Stomach (tissue), 9 donors: ENCODE measurements around the gene TAS2R10. TPM values are rescaled to one million over a fixed set of nuclear protein-coding genes. Genes with fewer than 3 reads are reported as not detected.

Experiments used
- DNase-seq, 2 donors: peaks; one replicate each; pipeline versions ENCODE4 v3.0.0 to v3.0.0-alpha.2; 2013 to 2019
- H3K27ac ChIP-seq, 5 donors: fragments of 200-600 bp in 4 of 5; sonication (generic) in 4 of 5; one replicate each; pipeline ENCODE4 v1.5.1; 2013 to 2019; ENCODE audit warnings: mild to moderate bottlenecking in 1 of 5, moderate library complexity in 1 of 5
- H3K27me3 ChIP-seq, 3 donors: fragments of 200-600 bp; sonication (generic); one replicate each; pipeline ENCODE4 v1.5.1; 2017 to 2019; ENCODE audit warnings: mixed run types in 1 of 3
- H3K36me3 ChIP-seq, 4 donors: fragments of 200-600 bp; sonication (generic); 1 replicate in 3 of 4; 2 replicates in 1 of 4; pipeline ENCODE4 v1.5.1; 2016 to 2019
- H3K4me1 ChIP-seq, 4 donors: fragments of 200-600 bp; sonication (generic); one replicate each; pipeline ENCODE4 v1.5.1; 2016 to 2019
- H3K4me3 ChIP-seq, 4 donors: fragments of 200-600 bp; sonication (generic) in 3 of 4; one replicate each; pipeline ENCODE4 v1.5.1; 2016 to 2019; ENCODE audit warnings: mild to moderate bottlenecking in 1 of 4
- H3K9me3 ChIP-seq, 4 donors: fragments of 200-600 bp; sonication (generic); one replicate each; pipeline ENCODE4 v1.5.1; 2016 to 2019
- CTCF ChIP-seq, 7 experiments: fragments of 450-650 bp in 4 of 7; fragments of 200-600 bp in 3 of 7; sonication (generic) in 3 of 7; IDR thresholded peaks; one replicate each; pipeline ENCODE4 v1.5.1; 2016 to 2019; ENCODE audit warnings: antibody characterized with exemption in 7 of 7, control low read depth in 2 of 7, mild to moderate bottlenecking in 1 of 7
- EP300 ChIP-seq: sonication (generic); formaldehyde crosslinking; IDR thresholded peaks from one replicate; pipeline ENCODE4 v1.6.1; 2017; ENCODE audit warnings: antibody characterized with exemption
- POLR2A ChIP-seq, 4 donors: fragments of 450-650 bp; IDR thresholded peaks; one replicate each; pipeline ENCODE4 v1.6.1; 2016; ENCODE audit warnings: antibody characterized with exemption in 4 of 4, control low read depth in 2 of 4, mild to moderate bottlenecking in 1 of 4, moderate library complexity in 1 of 4
- POLR2AphosphoS5 ChIP-seq, 3 donors: sonication (generic); formaldehyde crosslinking; IDR thresholded peaks; one replicate each; pipeline ENCODE4 v1.6.1; 2016; ENCODE audit warnings: antibody characterized with exemption in 3 of 3
- WGBS, 5 donors: extraction: QIAGEN DNeasy Blood & Tissue Kit in 3 of 5; methylation state at CpG; one replicate each; pipeline versions ENCODE4 v1.1.5 to v1.1.7; 2013 to 2018; 5-methylcytosine and 5-hydroxymethylcytosine counted together
- intact Hi-C: fragments of 100-400 bp; cut with DNase I; formaldehyde crosslinking; loops from one replicate; pipeline ENCODE4 v1.15.1; 2023; ENCODE audit warnings: low total_unique reads
- polyA plus RNA-seq, 3 donors: library from polyadenylated mRNA; stranded (reverse); fragments of 200-250 nt; gene quantifications; one replicate each; pipeline ENCODE4 v1.2.3, GENCODE V29; 2013
- small RNA-seq, 4 donors: library from RNA; depleted of rRNA; stranded (forward); fragments of <200 nt; gene quantifications; one replicate each; pipeline ENCODE3, GENCODE V24; 2016
- total RNA-seq, 5 donors: library from RNA; depleted of rRNA; stranded (reverse); fragments of >200 nt; gene quantifications; one replicate each; pipeline versions ENCODE4 v1.1.0 to v1.2.3, GENCODE V29; 2014 to 2016
- donor health status: healthy with polysubstance abuse.
- donor health status: Bipolar disorder and iron deficiency.
- donor health status: healthy.

The TAS2R10 gene
- total and polyA plus RNA-seq, 8 donors, result 1.0 to 3.5 TPM; not detected in 6

- Histone ChIP-seq H3K4me1 (no peaks in the 10 kb centered on the region), H3K9me3 (no peaks in the 10 kb centered on the region), H3K27me3 (no peaks in the 10 kb centered on the region), H3K36me3 (no peaks in the 10 kb centered on the region), H3K27ac (no peak overlapping the region), H3K4me3 (no peak overlapping the region)
- intact Hi-C loops, result no loop called here
- TF ChIP-seq CTCF (IDR thresholded peaks at IDR 0.05) (no peak), POLR2A (IDR thresholded peaks at IDR 0.05) (no peak), EP300 (no peak), POLR2AphosphoS5 (IDR thresholded peaks at IDR 0.05) (no peak)
- WGBS, 5 donors, result 71 to 83% (median 73%) methylated on average over 5 of the region's 5 CpGs
- no peak for DNase-seq
Observed at GRCh38 chr12:10783252-10783651, 42.9 kb downstream of the TAS2R10 start.

GRCh38 chr12:10779103-10779502 lies 47.1 kb downstream of the TAS2R10 start:
- H3K27me3 ChIP-seq, result peaks cover 0 to 4% (median 0%) of the 10 kb centered on the region in 3 donors
- no peaks in the 10 kb centered on the region for H3K4me1 ChIP-seq
- DNase-seq, result no peak
- no peaks in the 10 kb centered on the region for H3K36me3 ChIP-seq
- H3K9me3 ChIP-seq, result no peaks in the 10 kb centered on the region
- TF ChIP-seq POLR2A (IDR thresholded peaks at IDR 0.05) (no peak), EP300 (no peak)
- H3K27ac ChIP-seq, result no peak overlapping the region
- WGBS, 5 donors, result 78 to 89% (median 82%) methylated on average over 2 of the region's 2 CpGs
- H3K4me3 ChIP-seq, result no peak overlapping the region
- intact Hi-C loops, result no loop called here

Small RNAs within 50 kb of the gene (small RNA-seq; reads per million reads assigned to genes)
- 0 to 0.15 (median 0) reads per million in 4 donors for gene PRR4

Other genes starting within 250 kb of the TAS2R10 start
- 10 to 100 TPM in 2 of 5 donors, 1 to 10 TPM in 2, under 1 TPM in 1; 0.58 to 33.2 (median 7.2) TPM for gene MAGOHB, start 212.7 kb downstream of the TAS2R10 start, total RNA-seq
- 10 to 100 TPM; 24.0 to 26.7 (median 25.1) TPM for gene MAGOHB, start 212.7 kb downstream of the TAS2R10 start, polyA plus RNA-seq
- 10 to 100 TPM in 3 of 5 donors, 1 to 10 TPM in 2; 2.3 to 23.7 (median 12.0) TPM for gene STYK1, start 152.3 kb downstream of the TAS2R10 start, total RNA-seq
- gene STYK1, start 152.3 kb downstream of the TAS2R10 start, polyA plus RNA-seq, result 1 to 10 TPM; 2.5 to 4.4 (median 4.3) TPM
- gene YBX3, start 103.0 kb downstream of the TAS2R10 start, total RNA-seq, result 100 to 1,000 TPM; 159 to 585 (median 324) TPM
- gene YBX3, start 103.0 kb downstream of the TAS2R10 start, polyA plus RNA-seq, result 100 to 1,000 TPM; 158 to 302 (median 214) TPM
- not detected for gene TAS2R7, start 23.7 kb downstream of the TAS2R10 start, total RNA-seq
- gene TAS2R7, start 23.7 kb downstream of the TAS2R10 start, polyA plus RNA-seq, result not detected
- not detected for gene TAS2R8, start 19.1 kb downstream of the TAS2R10 start, total RNA-seq
- gene TAS2R8, start 19.1 kb downstream of the TAS2R10 start, polyA plus RNA-seq, result not detected
- gene TAS2R9, start 16.2 kb downstream of the TAS2R10 start, total RNA-seq, result under 1 TPM in 1 of 5 donors, not detected in 4; 0.73 TPM
- gene TAS2R9, start 16.2 kb downstream of the TAS2R10 start, polyA plus RNA-seq, result not detected
- gene PRR4, start 23.1 kb upstream of the TAS2R10 start, total RNA-seq, result 100 to 1,000 TPM in 1 of 5 donors, 1 to 10 TPM in 1, under 1 TPM in 1, not detected in 2; 0.87 to 334 (median 3.5) TPM
- gene PRR4, start 23.1 kb upstream of the TAS2R10 start, polyA plus RNA-seq, result 1 to 10 TPM; 2.1 to 6.5 (median 2.6) TPM
- 10 to 100 TPM; 10.4 to 77.6 (median 24.1) TPM for gene PRH1, start 57.9 kb upstream of the TAS2R10 start, total RNA-seq
- gene PRH1, start 57.9 kb upstream of the TAS2R10 start, polyA plus RNA-seq, result 1 to 10 TPM; 1.5 to 2.6 (median 2.1) TPM
- gene TAS2R13, start 83.2 kb upstream of the TAS2R10 start, total RNA-seq, result 10 to 100 TPM in 1 of 5 donors, 1 to 10 TPM in 3, under 1 TPM in 1; 0.58 to 13.0 (median 3.0) TPM
- not detected for gene TAS2R13, start 83.2 kb upstream of the TAS2R10 start, polyA plus RNA-seq
- gene PRH2, start 102.9 kb upstream of the TAS2R10 start, total RNA-seq, result not detected
- gene PRH2, start 102.9 kb upstream of the TAS2R10 start, polyA plus RNA-seq, result under 1 TPM in 1 of 3 donors, not detected in 2; 0.45 TPM
- 10 to 100 TPM in 1 of 5 donors, 1 to 10 TPM in 2, not detected in 2; 1.7 to 17.3 (median 1.8) TPM for gene TAS2R14, start 112.9 kb upstream of the TAS2R10 start, total RNA-seq
- 1 to 10 TPM in 1 of 3 donors, under 1 TPM in 2; 0.19 to 2.1 (median 0.31) TPM for gene TAS2R14, start 112.9 kb upstream of the TAS2R10 start, polyA plus RNA-seq
- gene TAS2R50, start 160.6 kb upstream of the TAS2R10 start, total RNA-seq, result 1 to 10 TPM in 2 of 5 donors, not detected in 3; 2.9 to 7.7 TPM
- not detected for gene TAS2R50, start 160.6 kb upstream of the TAS2R10 start, polyA plus RNA-seq
- 10 to 100 TPM in 2 of 5 donors, 1 to 10 TPM in 1, not detected in 2; 4.9 to 11.6 (median 11.4) TPM for gene TAS2R20, start 171.9 kb upstream of the TAS2R10 start, total RNA-seq
- gene TAS2R20, start 171.9 kb upstream of the TAS2R10 start, polyA plus RNA-seq, result under 1 TPM in 1 of 3 donors, not detected in 2; 0.35 TPM
- gene TAS2R19, start 196.3 kb upstream of the TAS2R10 start, total RNA-seq, result 10 to 100 TPM in 2 of 5 donors, under 1 TPM in 1, not detected in 2; 0.89 to 21.8 (median 12.3) TPM
- gene TAS2R19, start 196.3 kb upstream of the TAS2R10 start, polyA plus RNA-seq, result under 1 TPM in 1 of 3 donors, not detected in 2; 0.30 TPM
- 10 to 100 TPM in 2 of 5 donors, 1 to 10 TPM in 1, not detected in 2; 7.7 to 27.2 (median 19.6) TPM for gene TAS2R31, start 205.0 kb upstream of the TAS2R10 start, total RNA-seq
- gene TAS2R31, start 205.0 kb upstream of the TAS2R10 start, polyA plus RNA-seq, result under 1 TPM in 1 of 3 donors, not detected in 2; 0.33 TPM
- gene TAS2R46, start 235.9 kb upstream of the TAS2R10 start, total RNA-seq, result 10 to 100 TPM in 1 of 5 donors, 1 to 10 TPM in 2, not detected in 2; 2.2 to 10.5 (median 4.1) TPM
- gene TAS2R46, start 235.9 kb upstream of the TAS2R10 start, polyA plus RNA-seq, result not detected